Choroid plexus epithelial cell (primary cell): ENCODE results near the gene SLC10A6.

Experiments used
- DNase-seq: peaks from one replicate; pipeline ENCODE4 v3.0.0-alpha.2; 2010; ENCODE audit warnings: low read depth
- H3K4me3 ChIP-seq: 2 replicates; pipeline ENCODE4 v1.5.1; 2011; ENCODE audit warnings: low read depth, mild to moderate bottlenecking, control low read depth, low read length, moderate library complexity
- TF ChIP-seq, protein P1 (sequence below): conservative IDR thresholded peaks from 2 replicates; pipeline ENCODE4 v1.5.1; 2011; ENCODE audit warnings: low read depth, mild to moderate bottlenecking, control low read depth, inconsistent platforms, low read length, moderate library complexity

Gene SLC10A6

GRCh38 chr4:86872135-86872534, 23.0 kb upstream of the SLC10A6 start:
- no peak for DNase-seq
- TF ChIP-seq, protein P1, sequence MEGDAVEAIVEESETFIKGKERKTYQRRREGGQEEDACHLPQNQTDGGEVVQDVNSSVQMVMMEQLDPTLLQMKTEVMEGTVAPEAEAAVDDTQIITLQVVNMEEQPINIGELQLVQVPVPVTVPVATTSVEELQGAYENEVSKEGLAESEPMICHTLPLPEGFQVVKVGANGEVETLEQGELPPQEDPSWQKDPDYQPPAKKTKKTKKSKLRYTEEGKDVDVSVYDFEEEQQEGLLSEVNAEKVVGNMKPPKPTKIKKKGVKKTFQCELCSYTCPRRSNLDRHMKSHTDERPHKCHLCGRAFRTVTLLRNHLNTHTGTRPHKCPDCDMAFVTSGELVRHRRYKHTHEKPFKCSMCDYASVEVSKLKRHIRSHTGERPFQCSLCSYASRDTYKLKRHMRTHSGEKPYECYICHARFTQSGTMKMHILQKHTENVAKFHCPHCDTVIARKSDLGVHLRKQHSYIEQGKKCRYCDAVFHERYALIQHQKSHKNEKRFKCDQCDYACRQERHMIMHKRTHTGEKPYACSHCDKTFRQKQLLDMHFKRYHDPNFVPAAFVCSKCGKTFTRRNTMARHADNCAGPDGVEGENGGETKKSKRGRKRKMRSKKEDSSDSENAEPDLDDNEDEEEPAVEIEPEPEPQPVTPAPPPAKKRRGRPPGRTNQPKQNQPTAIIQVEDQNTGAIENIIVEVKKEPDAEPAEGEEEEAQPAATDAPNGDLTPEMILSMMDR = no peak

GRCh38 chr4:86870442-86871069, 21.4 kb upstream of the SLC10A6 start:
- TF ChIP-seq, protein P1 = no peak
- H3K4me3 ChIP-seq = no peak overlapping the region
- DNase-seq = no peak

More at GRCh38 chr4:86872135-86872534, 23.0 kb upstream of the SLC10A6 start:
- no peak overlapping the region for H3K4me3 ChIP-seq

DNA sequence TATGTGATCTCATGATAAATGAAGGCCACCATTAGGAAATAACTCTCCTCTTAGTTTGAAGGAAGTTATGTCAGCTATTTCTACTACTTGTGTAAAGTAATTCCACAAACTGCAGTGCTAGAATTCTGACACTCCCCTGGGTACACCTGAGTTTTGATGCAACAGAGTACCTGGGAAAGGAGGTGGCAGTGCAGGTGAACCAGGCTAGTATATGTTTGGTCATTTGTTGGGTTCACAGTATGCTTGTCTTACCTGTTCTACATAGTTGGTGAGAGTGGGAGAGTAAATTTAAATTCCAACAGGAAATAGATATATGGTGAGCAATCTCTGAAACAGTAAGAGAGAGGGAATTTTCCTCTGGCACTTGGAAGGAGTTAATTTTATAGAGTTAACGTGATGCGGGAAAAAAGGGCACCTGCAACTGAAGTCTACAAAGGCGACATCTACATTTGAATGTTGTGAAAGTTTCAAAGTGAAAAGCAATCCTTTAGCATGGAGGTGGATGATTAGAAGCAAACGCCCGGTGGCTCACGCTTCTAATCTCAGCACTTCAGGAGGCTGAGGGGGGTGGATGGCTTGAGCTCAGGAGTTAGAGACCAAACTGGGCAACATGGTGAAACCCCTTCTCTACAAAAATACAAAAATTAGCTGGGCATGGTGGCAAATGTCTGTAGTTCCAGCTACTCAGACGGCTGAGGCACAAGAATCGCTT, 8.3 kb upstream of the SLC10A6 start:
- no peak overlapping the region for H3K4me3 ChIP-seq
- no peak for DNase-seq
- TF ChIP-seq, protein P1 = no peak

GRCh38 chr4:86856896-86857295, 7.7 kb upstream of the SLC10A6 start:
- DNase-seq = no peak
- TF ChIP-seq, protein P1 = no peak
- H3K4me3 ChIP-seq = no peak overlapping the region

DNA sequence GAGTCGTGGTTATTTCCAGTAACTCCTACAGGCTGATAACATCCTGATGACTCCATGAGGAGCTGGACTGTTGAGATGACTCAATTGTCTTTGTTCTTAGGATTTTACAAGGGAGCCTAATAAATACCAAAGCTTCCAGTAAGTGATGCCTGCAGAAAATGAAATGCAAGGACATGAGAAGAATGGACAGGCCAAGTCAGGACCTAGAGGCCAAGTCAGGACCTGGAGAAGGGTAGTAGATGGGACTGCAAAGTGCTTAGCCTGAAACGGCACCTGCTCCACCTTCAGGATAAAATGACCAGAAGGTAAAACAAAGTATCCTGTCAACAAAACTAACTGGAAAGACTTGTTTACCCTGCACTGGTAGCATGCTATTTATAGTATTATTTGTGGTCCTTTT, 6.4 kb upstream of the SLC10A6 start:
- DNase-seq = peak; percentile 26
- H3K4me3 ChIP-seq = no peak overlapping the region
- TF ChIP-seq, protein P1 = no peak

- H3K4me3 ChIP-seq = no peak overlapping the region
- no peak for DNase-seq
- TF ChIP-seq, protein P1 = no peak
These were observed 4.0 kb upstream of the SLC10A6 start for GRCh38 chr4:86853209-86853608.

DNA sequence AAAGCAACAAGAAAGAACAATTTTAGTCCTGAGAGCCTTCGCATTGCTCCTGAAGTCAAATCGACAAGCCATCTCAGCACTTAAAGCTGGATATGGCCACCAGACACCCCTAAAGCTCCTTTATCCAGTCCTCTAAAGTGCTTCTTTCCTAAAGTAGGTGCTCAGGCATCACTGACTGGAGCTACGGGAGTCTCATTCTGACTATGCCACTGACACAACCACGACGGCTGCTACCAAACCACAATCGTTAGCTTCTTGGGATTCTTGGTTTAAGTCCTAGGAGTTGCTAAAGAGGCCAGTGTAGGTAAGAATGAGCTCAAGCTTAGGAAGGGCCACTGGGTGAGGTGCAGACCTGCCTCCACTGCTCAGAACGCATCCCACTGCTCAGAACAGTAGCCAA, 1.0 kb downstream of the SLC10A6 start:
- DNase-seq = no peak
- no peak overlapping the region for H3K4me3 ChIP-seq
- TF ChIP-seq, protein P1 = no peak
